Fibroblast of lung (primary cell): ENCODE results near the gene DCAF12.

ENCODE experiments used
- EZH2 ChIP-seq: IDR thresholded peaks from 2 replicates; pipeline ENCODE4 v1.5.1; 2012; ENCODE audit warnings: low read length, control low read depth, mild to moderate bottlenecking; ENCODE audit errors: missing control alignments
- TF ChIP-seq, protein P1 (sequence below), 2 donors: IDR thresholded peaks in 1 of 2; conservative IDR thresholded peaks in 1 of 2; 1 replicate in 1 of 2; 2 replicates in 1 of 2; pipeline ENCODE4 v1.5.1; 2011 to 2012; ENCODE audit warnings: low read length in 2 of 2, control low read depth in 1 of 2, inconsistent platforms in 1 of 2, low read depth in 1 of 2, mild to moderate bottlenecking in 1 of 2

DNA sequence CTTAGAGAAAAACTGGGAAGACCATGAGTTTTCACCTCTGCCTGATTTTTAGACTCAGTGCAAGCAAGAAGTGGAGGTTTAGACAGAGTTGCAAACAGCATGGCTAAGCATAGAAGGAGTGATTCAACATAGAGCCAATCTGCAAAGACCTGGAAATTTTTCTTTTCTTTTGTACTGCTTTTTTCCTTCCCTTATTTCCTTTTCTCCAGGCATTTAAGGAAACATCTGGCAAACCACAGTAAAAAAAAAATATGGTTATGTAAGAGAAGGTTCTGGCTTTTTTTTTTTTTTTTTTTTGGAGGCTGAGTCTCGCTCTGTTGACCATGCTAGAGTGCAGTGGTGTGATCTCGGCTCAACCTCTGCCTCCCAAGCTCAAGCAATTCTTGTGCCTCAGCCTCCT, 16.6 kb upstream of the DCAF12 start:
- TF ChIP-seq, protein P1, sequence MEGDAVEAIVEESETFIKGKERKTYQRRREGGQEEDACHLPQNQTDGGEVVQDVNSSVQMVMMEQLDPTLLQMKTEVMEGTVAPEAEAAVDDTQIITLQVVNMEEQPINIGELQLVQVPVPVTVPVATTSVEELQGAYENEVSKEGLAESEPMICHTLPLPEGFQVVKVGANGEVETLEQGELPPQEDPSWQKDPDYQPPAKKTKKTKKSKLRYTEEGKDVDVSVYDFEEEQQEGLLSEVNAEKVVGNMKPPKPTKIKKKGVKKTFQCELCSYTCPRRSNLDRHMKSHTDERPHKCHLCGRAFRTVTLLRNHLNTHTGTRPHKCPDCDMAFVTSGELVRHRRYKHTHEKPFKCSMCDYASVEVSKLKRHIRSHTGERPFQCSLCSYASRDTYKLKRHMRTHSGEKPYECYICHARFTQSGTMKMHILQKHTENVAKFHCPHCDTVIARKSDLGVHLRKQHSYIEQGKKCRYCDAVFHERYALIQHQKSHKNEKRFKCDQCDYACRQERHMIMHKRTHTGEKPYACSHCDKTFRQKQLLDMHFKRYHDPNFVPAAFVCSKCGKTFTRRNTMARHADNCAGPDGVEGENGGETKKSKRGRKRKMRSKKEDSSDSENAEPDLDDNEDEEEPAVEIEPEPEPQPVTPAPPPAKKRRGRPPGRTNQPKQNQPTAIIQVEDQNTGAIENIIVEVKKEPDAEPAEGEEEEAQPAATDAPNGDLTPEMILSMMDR (conservative IDR thresholded peaks at IDR 0.05 in 1 of 2, IDR thresholded peaks at IDR 0.05 in 1 of 2; ENCODE audit: low read depth in 1 of 2, low read length in 2 of 2), result no peak
- no peak for TF ChIP-seq EZH2
